Natural killer cell (primary cell): ENCODE measurements around the gene JAK3. TPM values are rescaled to one million over a fixed set of nuclear protein-coding genes. Genes with fewer than 3 reads are reported as not detected.

ENCODE experiments used
- ATAC-seq, 3 donors: fragments of 150-1000 bp in 2 of 3; fragments of 200-7000 bp in 1 of 3; cut with Tn5 transposase; 1 replicate in 1 of 3; 2 replicates in 2 of 3; pipeline ENCODE4 v1.10.0; 2021; ENCODE audit warnings: mild to moderate bottlenecking in 2 of 3, moderate library complexity in 2 of 3
- DNase-seq, 2 donors: peaks; one replicate each; pipeline versions ENCODE4 v3.0.0 to v3.0.0-alpha.2; 2013 to 2021; ENCODE audit warnings: mixed read lengths in 1 of 2
- H3K27ac ChIP-seq: one replicate; pipeline ENCODE4 v1.5.1; 2013; ENCODE audit warnings: mild to moderate bottlenecking, low read length
- H3K27me3 ChIP-seq: one replicate; pipeline ENCODE4 v1.6.1; 2013; ENCODE audit warnings: low read length; ENCODE audit not compliant: control insufficient read depth, insufficient read depth
- H3K36me3 ChIP-seq: one replicate; pipeline ENCODE4 v1.6.1; 2013; ENCODE audit warnings: low read length; ENCODE audit not compliant: control insufficient read depth, insufficient read depth
- H3K4me1 ChIP-seq: one replicate; pipeline ENCODE4 v1.6.1; 2013; ENCODE audit warnings: low read length; ENCODE audit not compliant: control insufficient read depth, insufficient read depth
- H3K4me3 ChIP-seq: one replicate; pipeline ENCODE4 v1.5.1; 2013; ENCODE audit warnings: low read length
- H3K9me3 ChIP-seq: one replicate; pipeline ENCODE4 v1.6.1; 2013; ENCODE audit warnings: low read length; ENCODE audit not compliant: control insufficient read depth, insufficient read depth
- H3K27ac Mint-ChIP-seq, 2 donors: one replicate each; pipeline ENCODE4 v1.8.0; 2022; ENCODE audit warnings: mild to moderate bottlenecking in 2 of 2, mixed read lengths in 2 of 2, moderate library complexity in 1 of 2
- H3K27me3 Mint-ChIP-seq, 2 donors: one replicate each; pipeline ENCODE4 v1.8.0; 2022; ENCODE audit warnings: low read depth in 2 of 2, mixed read lengths in 2 of 2
- H3K36me3 Mint-ChIP-seq: one replicate; pipeline ENCODE4 v1.8.0; 2022; ENCODE audit warnings: mixed read lengths
- H3K4me1 Mint-ChIP-seq, 2 donors: one replicate each; pipeline ENCODE4 v1.8.0; 2022; ENCODE audit warnings: mixed read lengths in 2 of 2
- H3K4me3 Mint-ChIP-seq: one replicate; pipeline ENCODE4 v1.8.0; 2022; ENCODE audit warnings: mild to moderate bottlenecking, moderate library complexity, mixed read lengths
- H3K9me3 Mint-ChIP-seq, 2 donors: one replicate each; pipeline ENCODE4 v1.8.0; 2022; ENCODE audit warnings: mixed read lengths in 2 of 2
- WGBS: methylation state at CpG from one replicate; pipeline ENCODE4 v1.1.7; 2013; ENCODE audit warnings: missing lambda C conversion rate; ENCODE audit not compliant: insufficient coverage; 5-methylcytosine and 5-hydroxymethylcytosine counted together
- intact Hi-C: fragments of 100-400 bp; cut with micrococcal nuclease; formaldehyde crosslinking; loops from one replicate; pipeline ENCODE4 v1.14.2; 2022
- total RNA-seq, 4 donors: library from RNA; stranded (reverse); fragments of 120-200 nt in 1 of 4; gene quantifications; one replicate each; pipeline versions ENCODE4 v1.2.3 to v1.2.4, GENCODE V29; 2013 to 2022
- TF ChIP-seq, protein P1 (sequence below): fragments of 200-600 bp; IDR thresholded peaks from one replicate; pipeline ENCODE4 v1.8.0; 2022; ENCODE audit warnings: antibody characterized with exemption

The JAK3 gene
- total RNA-seq, 3 donors from 2014 or later (not counting 1 experiment from before 2014, with no cell fraction given), result 72.1 to 105 (median 96.1) TPM

DNA sequence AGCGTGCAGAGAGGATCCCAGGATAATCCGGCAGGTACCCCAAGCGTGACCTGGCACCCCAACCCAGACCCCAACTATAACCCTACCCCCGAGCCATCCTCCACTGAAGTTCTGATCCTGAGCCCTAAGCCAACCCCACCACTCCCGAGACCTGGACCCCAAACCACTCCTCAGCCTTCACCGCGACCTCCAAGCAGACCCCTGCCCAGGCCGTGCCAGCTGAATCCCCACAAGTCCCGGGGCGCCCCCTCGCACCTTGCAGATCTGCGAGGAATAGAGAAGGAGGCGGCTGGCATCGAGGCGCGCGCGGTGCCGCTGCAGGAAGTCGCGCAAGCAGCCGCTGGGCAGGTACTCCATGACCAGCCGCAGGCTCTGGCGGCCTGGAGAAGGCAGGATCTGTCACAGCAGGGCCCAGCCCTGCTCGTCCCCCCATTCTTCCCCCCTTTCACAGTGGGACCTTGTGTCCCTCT lies 16.3 kb downstream of the JAK3 start:
- H3K36me3 Mint-ChIP-seq, result peaks cover 4% of the 10 kb centered on the region

DNA sequence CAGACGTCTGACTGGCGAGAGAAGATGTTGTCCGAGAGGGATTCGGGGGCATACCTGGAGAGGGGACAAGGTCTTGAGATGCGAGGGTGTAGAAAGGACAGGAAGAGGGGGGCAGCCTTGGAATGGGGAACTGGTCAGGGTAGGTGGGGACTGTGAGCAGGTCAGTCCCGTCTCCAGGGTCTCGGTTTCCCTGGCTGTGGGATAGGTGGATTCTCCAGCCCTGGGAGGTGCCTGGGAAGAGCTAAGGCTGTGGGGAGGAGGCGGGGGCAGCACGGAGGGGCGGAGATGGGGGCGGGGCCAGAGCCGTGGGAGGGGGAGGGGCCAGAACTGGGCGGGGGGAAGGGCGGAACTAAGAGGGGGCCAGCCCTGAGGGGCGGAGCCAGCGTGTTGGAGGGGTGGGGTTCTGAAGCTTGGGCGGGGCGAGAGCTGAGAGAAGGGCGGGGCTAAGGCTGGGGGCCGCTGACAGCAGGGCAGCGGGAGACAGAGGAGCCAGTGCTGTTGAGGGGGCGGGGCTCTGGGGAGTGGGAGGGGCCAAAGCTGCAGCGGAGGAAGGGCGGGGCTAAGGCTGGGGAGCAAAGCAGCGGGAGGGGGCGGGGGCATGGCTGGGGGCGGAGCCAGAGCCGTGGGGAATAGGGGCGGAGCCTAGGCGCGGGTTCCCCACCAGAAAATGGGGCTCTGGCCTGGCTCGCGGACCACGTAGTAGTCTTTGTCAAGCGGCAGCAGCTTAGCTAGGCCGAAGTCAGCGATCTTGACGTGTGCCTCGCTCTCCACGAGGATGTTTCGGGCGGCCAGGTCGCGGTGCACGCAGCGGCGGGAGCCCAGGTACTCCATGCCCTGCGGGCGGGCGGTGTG lies 17.0 kb downstream of the JAK3 start:
- no peaks in the 10 kb centered on the region for H3K27me3 Mint-ChIP-seq
- H3K4me3 Mint-ChIP-seq, result no peak overlapping the region
- Histone ChIP-seq H3K4me1 (no peaks in the 10 kb centered on the region), H3K36me3 (peaks cover 69% of the 10 kb centered on the region), H3K27me3 (no peaks in the 10 kb centered on the region), H3K9me3 (no peaks in the 10 kb centered on the region), H3K4me3 (no peak overlapping the region), H3K27ac (no peak overlapping the region)
- WGBS, result 93% methylated on average over 50 of the region's 50 CpGs
- TF ChIP-seq, protein P1, sequence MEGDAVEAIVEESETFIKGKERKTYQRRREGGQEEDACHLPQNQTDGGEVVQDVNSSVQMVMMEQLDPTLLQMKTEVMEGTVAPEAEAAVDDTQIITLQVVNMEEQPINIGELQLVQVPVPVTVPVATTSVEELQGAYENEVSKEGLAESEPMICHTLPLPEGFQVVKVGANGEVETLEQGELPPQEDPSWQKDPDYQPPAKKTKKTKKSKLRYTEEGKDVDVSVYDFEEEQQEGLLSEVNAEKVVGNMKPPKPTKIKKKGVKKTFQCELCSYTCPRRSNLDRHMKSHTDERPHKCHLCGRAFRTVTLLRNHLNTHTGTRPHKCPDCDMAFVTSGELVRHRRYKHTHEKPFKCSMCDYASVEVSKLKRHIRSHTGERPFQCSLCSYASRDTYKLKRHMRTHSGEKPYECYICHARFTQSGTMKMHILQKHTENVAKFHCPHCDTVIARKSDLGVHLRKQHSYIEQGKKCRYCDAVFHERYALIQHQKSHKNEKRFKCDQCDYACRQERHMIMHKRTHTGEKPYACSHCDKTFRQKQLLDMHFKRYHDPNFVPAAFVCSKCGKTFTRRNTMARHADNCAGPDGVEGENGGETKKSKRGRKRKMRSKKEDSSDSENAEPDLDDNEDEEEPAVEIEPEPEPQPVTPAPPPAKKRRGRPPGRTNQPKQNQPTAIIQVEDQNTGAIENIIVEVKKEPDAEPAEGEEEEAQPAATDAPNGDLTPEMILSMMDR, result no peak
- H3K4me1 Mint-ChIP-seq, result peaks cover 6 to 22% of the 10 kb centered on the region in 2 donors
- intact Hi-C loops, result no loop called here
- ATAC-seq, result peak; percentile 48 to 72 (median 66)
- no peaks in the 10 kb centered on the region for H3K36me3 Mint-ChIP-seq
- DNase-seq, result peak in 1 of 2 donors; percentile 70
- peak overlapping the region in 1 of 2 donors; percentile 44 for H3K27ac Mint-ChIP-seq
- H3K9me3 Mint-ChIP-seq, result no peaks in the 10 kb centered on the region

More for the DNA sequence above, 16.3 kb downstream of the JAK3 start:
- H3K9me3 Mint-ChIP-seq, result no peaks in the 10 kb centered on the region
- H3K4me3 ChIP-seq, result no peak overlapping the region
- no peaks in the 10 kb centered on the region for H3K4me1 ChIP-seq
- no peak overlapping the region for H3K27ac ChIP-seq
- intact Hi-C loops, result no loop called here
- peaks cover 6 to 24% of the 10 kb centered on the region in 2 donors for H3K4me1 Mint-ChIP-seq
- no peak overlapping the region for H3K4me3 Mint-ChIP-seq
- no peak for ATAC-seq
- peaks cover 71% of the 10 kb centered on the region for H3K36me3 ChIP-seq
- no peak for DNase-seq
- no peaks in the 10 kb centered on the region for H3K9me3 ChIP-seq
- no peaks in the 10 kb centered on the region for H3K27me3 Mint-ChIP-seq
- TF ChIP-seq, protein P1, result no peak
- 98% methylated on average over 25 of the region's 25 CpGs for WGBS
- no peak overlapping the region for H3K27ac Mint-ChIP-seq
- no peaks in the 10 kb centered on the region for H3K27me3 ChIP-seq

DNA sequence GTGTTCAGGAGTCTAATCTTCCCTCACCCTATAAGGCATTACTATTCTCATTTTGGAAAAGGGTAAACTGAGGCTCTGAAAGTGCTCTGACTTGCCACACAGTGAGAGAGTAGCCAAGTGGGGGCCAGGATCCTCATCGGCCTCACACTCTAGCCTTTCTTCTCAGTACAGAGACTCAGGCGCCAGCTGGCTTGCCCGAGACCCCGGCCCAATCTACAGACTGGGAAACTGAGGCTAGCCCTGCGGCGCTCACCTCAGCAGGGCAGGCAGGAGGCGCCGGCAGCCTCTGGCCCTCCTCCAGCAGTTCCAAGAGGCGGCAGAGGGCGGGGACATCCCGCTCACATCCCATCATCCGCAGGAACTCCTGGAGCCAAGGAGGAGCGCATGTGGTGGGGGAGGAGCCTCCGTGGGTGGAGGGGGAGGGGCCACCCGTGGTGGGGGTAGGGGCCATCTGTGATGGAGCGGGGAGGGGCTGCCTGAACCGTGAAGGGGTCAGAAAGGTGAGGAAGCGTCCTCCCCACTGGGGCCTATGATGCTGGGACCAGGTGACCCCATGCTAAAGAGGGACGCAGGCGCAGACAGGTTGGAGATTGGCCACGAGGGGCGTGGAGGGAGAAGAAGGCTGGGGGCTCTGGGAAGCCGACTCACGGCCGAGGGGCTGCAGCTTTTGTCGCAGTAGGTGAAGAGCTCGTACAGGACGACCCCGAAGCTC lies 17.8 kb downstream of the JAK3 start:
- Histone ChIP-seq H3K27ac (no peak overlapping the region), H3K4me1 (no peaks in the 10 kb centered on the region), H3K27me3 (no peaks in the 10 kb centered on the region), H3K9me3 (no peaks in the 10 kb centered on the region), H3K4me3 (no peak overlapping the region), H3K36me3 (peaks cover 65% of the 10 kb centered on the region)
- peak overlapping the region in 1 of 2 donors; percentile 44 for H3K27ac Mint-ChIP-seq
- H3K9me3 Mint-ChIP-seq, result no peaks in the 10 kb centered on the region
- WGBS, result 93% methylated on average over 29 of the region's 29 CpGs
- intact Hi-C loops, result no loop called here
- H3K27me3 Mint-ChIP-seq, result no peaks in the 10 kb centered on the region
- DNase-seq (no peak), ATAC-seq (no peak)
- TF ChIP-seq, protein P1, result no peak
- H3K4me3 Mint-ChIP-seq, result no peak overlapping the region
- H3K4me1 Mint-ChIP-seq, result peaks cover 0 to 15% of the 10 kb centered on the region in 2 donors
- H3K36me3 Mint-ChIP-seq, result no peaks in the 10 kb centered on the region
